Breast epithelium (tissue), 4 donors: ENCODE data around the gene KRT7. TPM values are rescaled to one million over a fixed set of nuclear protein-coding genes. Genes with fewer than 3 reads are reported as not detected.

Experiments used
- DNase-seq, 2 donors: peaks; one replicate each; pipeline ENCODE4 v3.0.0-alpha.2; 2019; ENCODE audit warnings: low spot score in 2 of 2
- H3K27ac ChIP-seq, 2 donors: fragments of 200-600 bp; sonication (generic) in 1 of 2; one replicate each; pipeline ENCODE4 v1.5.1; 2016 to 2019; ENCODE audit warnings: mild to moderate bottlenecking in 1 of 2
- H3K27me3 ChIP-seq, 2 donors: fragments of 200-600 bp; sonication (generic) in 1 of 2; one replicate each; pipeline versions ENCODE4 v1.5.1 to v1.6.0; 2017 to 2019; ENCODE audit warnings: control low read depth in 1 of 2, mild to moderate bottlenecking in 1 of 2
- H3K36me3 ChIP-seq: fragments of 200-600 bp; one replicate; pipeline ENCODE4 v1.5.1; 2019
- H3K4me1 ChIP-seq, 2 donors: fragments of 200-600 bp; sonication (generic); one replicate each; pipeline ENCODE4 v1.5.1; 2016 to 2019; ENCODE audit warnings: control low read depth in 1 of 2
- H3K4me3 ChIP-seq, 3 donors: fragments of 200-600 bp; sonication (generic); 1 replicate in 2 of 3; 2 replicates in 1 of 3; pipeline ENCODE4 v1.5.1; 2016 to 2019; ENCODE audit warnings: mild to moderate bottlenecking in 3 of 3, moderate library complexity in 2 of 3
- H3K9me3 ChIP-seq, 2 donors: fragments of 200-600 bp; sonication (generic) in 1 of 2; one replicate each; pipeline ENCODE4 v1.5.1; 2016 to 2019; ENCODE audit warnings: control low read depth in 1 of 2
- POLR2A ChIP-seq: fragments of 450-650 bp; IDR thresholded peaks from one replicate; pipeline ENCODE4 v1.6.1; 2016; ENCODE audit warnings: antibody characterized with exemption, mild to moderate bottlenecking, moderate library complexity
- POLR2AphosphoS5 ChIP-seq, 3 donors: sonication (generic); formaldehyde crosslinking; IDR thresholded peaks; one replicate each; pipeline ENCODE4 v1.6.1; 2017; ENCODE audit warnings: antibody characterized with exemption in 3 of 3
- intact Hi-C: fragments of 100-400 bp; cut with DNase I; formaldehyde crosslinking; loops from one replicate; pipeline ENCODE4 v1.15.1; 2023; ENCODE audit warnings: low total_unique reads
- total RNA-seq, 3 donors: library from RNA; depleted of rRNA; stranded (reverse); fragments of >200 nt; gene quantifications; one replicate each; pipeline ENCODE4 v1.1.0, GENCODE V29; 2016
- TF ChIP-seq, protein P1 (sequence below), 3 donors: fragments of 450-650 bp; IDR thresholded peaks; one replicate each; pipeline ENCODE4 v1.5.1; 2016 to 2017; ENCODE audit warnings: antibody characterized with exemption in 3 of 3, mild to moderate bottlenecking in 3 of 3, moderate library complexity in 3 of 3

Gene KRT7
- total RNA-seq = 1,000 to 10,000 TPM in 1 of 3 donors, 100 to 1,000 TPM in 1, 1 to 10 TPM in 1; 4.2 to 1,051 (median 358) TPM

GRCh38 chr12:52232674-52233461 lies at the start of gene KRT7:
Gene KRT7 (plus strand): TSS chr12:52233243. CDS start chr12:52233297, 54 bp downstream.
- H3K4me1 ChIP-seq = peaks cover 9 to 22% of the 10 kb centered on the region in 2 donors
- TF ChIP-seq, protein P1, sequence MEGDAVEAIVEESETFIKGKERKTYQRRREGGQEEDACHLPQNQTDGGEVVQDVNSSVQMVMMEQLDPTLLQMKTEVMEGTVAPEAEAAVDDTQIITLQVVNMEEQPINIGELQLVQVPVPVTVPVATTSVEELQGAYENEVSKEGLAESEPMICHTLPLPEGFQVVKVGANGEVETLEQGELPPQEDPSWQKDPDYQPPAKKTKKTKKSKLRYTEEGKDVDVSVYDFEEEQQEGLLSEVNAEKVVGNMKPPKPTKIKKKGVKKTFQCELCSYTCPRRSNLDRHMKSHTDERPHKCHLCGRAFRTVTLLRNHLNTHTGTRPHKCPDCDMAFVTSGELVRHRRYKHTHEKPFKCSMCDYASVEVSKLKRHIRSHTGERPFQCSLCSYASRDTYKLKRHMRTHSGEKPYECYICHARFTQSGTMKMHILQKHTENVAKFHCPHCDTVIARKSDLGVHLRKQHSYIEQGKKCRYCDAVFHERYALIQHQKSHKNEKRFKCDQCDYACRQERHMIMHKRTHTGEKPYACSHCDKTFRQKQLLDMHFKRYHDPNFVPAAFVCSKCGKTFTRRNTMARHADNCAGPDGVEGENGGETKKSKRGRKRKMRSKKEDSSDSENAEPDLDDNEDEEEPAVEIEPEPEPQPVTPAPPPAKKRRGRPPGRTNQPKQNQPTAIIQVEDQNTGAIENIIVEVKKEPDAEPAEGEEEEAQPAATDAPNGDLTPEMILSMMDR (IDR thresholded peaks at IDR 0.05) = no peak
- TF ChIP-seq POLR2A (peak; percentile 81), POLR2AphosphoS5 (IDR thresholded peaks at IDR 0.05) (peak; percentile 63 to 92 (median 64))
- peak within 1 kb of the TSS; percentile 98 for H3K27ac ChIP-seq
- intact Hi-C loops = no loop called here
- DNase-seq = peak; percentile 86 to 93
- H3K36me3 ChIP-seq = no peaks in the 10 kb centered on the region
- peak within 1 kb of the TSS; percentile 8 to 78 (median 71) for H3K4me3 ChIP-seq
- peaks cover 0 to 5% of the 10 kb centered on the region in 2 donors for H3K27me3 ChIP-seq
- no peaks in the 10 kb centered on the region for H3K9me3 ChIP-seq

DNA sequence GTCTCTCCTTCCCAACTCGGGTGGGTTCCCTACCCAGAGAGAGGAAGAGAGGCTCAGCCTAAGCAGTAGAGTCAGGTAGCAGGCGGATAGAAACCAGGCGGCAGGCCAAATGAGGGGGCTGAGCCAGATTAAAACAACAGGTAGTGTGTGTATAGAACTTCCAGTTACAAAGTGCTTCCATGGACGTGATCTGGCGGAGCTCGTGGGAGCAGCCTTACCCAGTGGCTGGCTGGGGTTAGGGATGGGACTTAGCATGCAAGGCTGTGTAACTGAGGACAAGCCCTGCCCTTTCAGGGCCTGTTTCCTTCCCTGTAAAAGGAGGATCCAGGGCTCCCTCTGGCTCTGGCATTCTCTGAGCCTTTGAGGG lies 49.5 kb upstream of the KRT7 start:
- H3K4me1 ChIP-seq = peaks cover 0 to 7% of the 10 kb centered on the region in 2 donors
- no peaks in the 10 kb centered on the region for H3K9me3 ChIP-seq
- intact Hi-C loops = no loop called here
- H3K4me3 ChIP-seq = no peak overlapping the region
- no peak for TF ChIP-seq POLR2AphosphoS5 (IDR thresholded peaks at IDR 0.05)
- no peak for TF ChIP-seq POLR2A
- TF ChIP-seq, protein P1 (IDR thresholded peaks at IDR 0.05) = no peak
- no peaks in the 10 kb centered on the region for H3K36me3 ChIP-seq
- no peaks in the 10 kb centered on the region for H3K27me3 ChIP-seq
- peak overlapping the region; percentile 77 to 81 for H3K27ac ChIP-seq
- DNase-seq = peak in 1 of 2 donors; percentile 81

- no peak for DNase-seq
- no peak for TF ChIP-seq POLR2A
- TF ChIP-seq, protein P1 (IDR thresholded peaks at IDR 0.05) = no peak
- TF ChIP-seq POLR2AphosphoS5 (IDR thresholded peaks at IDR 0.05) = no peak
- H3K36me3 ChIP-seq = no peaks in the 10 kb centered on the region
- H3K27ac ChIP-seq = peak overlapping the region; percentile 77 to 81
- peaks cover 0 to 7% of the 10 kb centered on the region in 2 donors for H3K4me1 ChIP-seq
- H3K4me3 ChIP-seq = no peak overlapping the region
- H3K27me3 ChIP-seq = no peaks in the 10 kb centered on the region
- no peaks in the 10 kb centered on the region for H3K9me3 ChIP-seq
- intact Hi-C loops = no loop called here
These were observed 49.1 kb upstream of the KRT7 start for GRCh38 chr12:52183971-52184370.

DNA sequence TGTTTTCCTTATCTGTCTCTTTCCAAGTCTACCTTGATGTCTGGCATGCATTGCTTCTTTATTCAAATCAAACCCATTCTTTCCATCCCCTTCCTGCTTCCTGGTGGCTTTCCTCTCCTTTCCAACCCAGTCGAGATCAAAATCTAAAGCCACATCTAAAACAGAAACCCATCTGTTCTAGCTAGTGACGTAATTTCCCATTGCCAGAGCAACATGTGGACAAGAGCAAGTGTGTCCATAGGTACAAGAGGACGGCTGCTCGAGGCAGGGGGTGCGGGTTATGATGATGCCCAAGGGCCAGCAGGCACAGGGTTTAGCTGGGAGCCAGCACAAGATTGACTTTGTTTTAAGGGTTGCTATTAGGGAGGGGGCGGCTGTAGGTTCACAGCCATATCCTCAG lies 48.2 kb upstream of the KRT7 start:
- Histone ChIP-seq H3K4me1 (peaks cover 0 to 7% of the 10 kb centered on the region in 2 donors), H3K36me3 (no peaks in the 10 kb centered on the region), H3K27ac (peak overlapping the region; percentile 77 to 81)

GRCh38 chr12:52185400-52185967 lies 47.6 kb upstream of the KRT7 start:
- Histone ChIP-seq H3K27me3 (no peaks in the 10 kb centered on the region), H3K4me3 (no peak overlapping the region), H3K9me3 (no peaks in the 10 kb centered on the region), H3K36me3 (no peaks in the 10 kb centered on the region), H3K4me1 (peaks cover 0 to 7% of the 10 kb centered on the region in 2 donors), H3K27ac (peak overlapping the region; percentile 77 to 81)
- intact Hi-C loops = no loop called here
- no peak for DNase-seq
- TF ChIP-seq POLR2A (no peak), POLR2AphosphoS5 (IDR thresholded peaks at IDR 0.05) (no peak)
- TF ChIP-seq, protein P1 (IDR thresholded peaks at IDR 0.05) = no peak

More for the DNA sequence above, 48.2 kb upstream of the KRT7 start:
- Histone ChIP-seq H3K9me3 (no peaks in the 10 kb centered on the region), H3K4me3 (no peak overlapping the region), H3K27me3 (no peaks in the 10 kb centered on the region)
- TF ChIP-seq POLR2AphosphoS5 (IDR thresholded peaks at IDR 0.05) (no peak), POLR2A (no peak)
- intact Hi-C loops = no loop called here
- DNase-seq = no peak
